Vagina (tissue), 2 donors: ENCODE data around the gene KCNK3.

Source experiments
- POLR2A ChIP-seq, 2 donors: fragments of 450-650 bp; IDR thresholded peaks; one replicate each; pipeline ENCODE4 v1.6.1; 2017; ENCODE audit warnings: antibody characterized with exemption in 2 of 2, mild to moderate bottlenecking in 2 of 2, moderate library complexity in 2 of 2
- TF ChIP-seq, protein P1 (sequence below), 3 experiments: fragments of 450-650 bp in 2 of 3; fragments of 200-600 bp in 1 of 3; sonication (generic) in 1 of 3; IDR thresholded peaks; one replicate each; pipeline ENCODE4 v1.5.1; 2017 to 2019; ENCODE audit warnings: antibody characterized with exemption in 3 of 3, mild to moderate bottlenecking in 2 of 3, moderate library complexity in 2 of 3

DNA sequence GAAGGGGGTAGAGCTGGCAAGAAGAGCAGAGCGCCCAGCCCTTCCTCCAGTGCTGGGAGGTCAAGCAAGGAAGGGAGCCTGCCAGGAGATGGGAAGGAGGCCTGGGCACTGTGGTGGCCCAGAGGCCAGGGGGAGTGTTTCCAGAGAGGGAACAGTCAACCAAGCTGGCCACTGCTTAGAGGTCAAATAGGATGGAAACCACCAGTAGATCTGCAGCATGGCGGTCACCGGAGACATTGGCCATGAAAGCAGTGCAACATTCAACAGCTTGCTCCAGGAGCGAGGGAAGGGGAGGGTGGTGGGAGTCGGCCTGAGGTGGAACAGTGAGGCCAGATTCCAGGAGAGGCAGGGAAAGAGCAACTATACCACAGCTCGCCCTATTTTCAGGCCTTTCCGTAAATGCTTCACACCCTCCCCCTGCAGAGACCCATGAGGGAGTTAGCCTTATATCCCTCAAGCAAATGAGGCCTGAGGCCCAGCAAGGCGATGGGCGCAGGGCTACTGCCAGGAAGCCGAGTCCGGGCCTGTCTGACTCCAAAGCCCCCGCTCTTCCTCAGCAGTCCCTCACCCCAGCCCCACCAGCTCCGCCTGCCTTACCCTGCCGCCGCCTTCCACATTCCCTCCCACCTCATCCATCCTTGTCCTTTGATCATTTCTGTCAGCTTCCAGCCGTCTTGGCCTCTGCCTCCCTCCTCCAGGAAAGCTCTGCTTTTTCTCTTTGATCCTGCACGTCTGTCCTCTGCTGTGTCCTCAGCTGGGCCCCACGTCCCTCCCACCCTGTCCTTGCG lies 17.0 kb downstream of the KCNK3 start:
- no peak for TF ChIP-seq POLR2A (IDR thresholded peaks at IDR 0.05)
- TF ChIP-seq, protein P1, sequence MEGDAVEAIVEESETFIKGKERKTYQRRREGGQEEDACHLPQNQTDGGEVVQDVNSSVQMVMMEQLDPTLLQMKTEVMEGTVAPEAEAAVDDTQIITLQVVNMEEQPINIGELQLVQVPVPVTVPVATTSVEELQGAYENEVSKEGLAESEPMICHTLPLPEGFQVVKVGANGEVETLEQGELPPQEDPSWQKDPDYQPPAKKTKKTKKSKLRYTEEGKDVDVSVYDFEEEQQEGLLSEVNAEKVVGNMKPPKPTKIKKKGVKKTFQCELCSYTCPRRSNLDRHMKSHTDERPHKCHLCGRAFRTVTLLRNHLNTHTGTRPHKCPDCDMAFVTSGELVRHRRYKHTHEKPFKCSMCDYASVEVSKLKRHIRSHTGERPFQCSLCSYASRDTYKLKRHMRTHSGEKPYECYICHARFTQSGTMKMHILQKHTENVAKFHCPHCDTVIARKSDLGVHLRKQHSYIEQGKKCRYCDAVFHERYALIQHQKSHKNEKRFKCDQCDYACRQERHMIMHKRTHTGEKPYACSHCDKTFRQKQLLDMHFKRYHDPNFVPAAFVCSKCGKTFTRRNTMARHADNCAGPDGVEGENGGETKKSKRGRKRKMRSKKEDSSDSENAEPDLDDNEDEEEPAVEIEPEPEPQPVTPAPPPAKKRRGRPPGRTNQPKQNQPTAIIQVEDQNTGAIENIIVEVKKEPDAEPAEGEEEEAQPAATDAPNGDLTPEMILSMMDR (IDR thresholded peaks at IDR 0.05) = no peak
